NCI-H146 treated with DMSO at 0.1 percent for 48 hours (cell line): Measurements from ENCODE around the gene CDON.
"Not testable (repeated sequence)": the region's sequence is repeated elsewhere in the genome, so short reads cannot be mapped to it uniquely, and the experiment has no call there.

Experiments
- DNase-seq: peaks from one replicate; lab custom pipeline; 2025; ENCODE audit not compliant: unreplicated experiment; lab: John Stamatoyannopoulos, UW

Gene CDON

GRCh38 chr11:125999234-125999880 lies 63.3 kb downstream of the CDON start:
- no peak for DNase-seq

- DNase-seq = no peak
Observed at GRCh38 chr11:125998267-125998666, 64.4 kb downstream of the CDON start.

- no peak for DNase-seq
Observed at GRCh38 chr11:125995313-125995712, 67.4 kb downstream of the CDON start.

GRCh38 chr11:125994509-125994908 lies 68.2 kb downstream of the CDON start:
- no peak for DNase-seq

- DNase-seq = no peak
Observed at GRCh38 chr11:125992893-125993292, 69.8 kb downstream of the CDON start.

- DNase-seq = no peak
Observed at GRCh38 chr11:125990244-125990643, 72.4 kb downstream of the CDON start.

- DNase-seq = no peak
Observed at GRCh38 chr11:125987066-125987641, 75.5 kb downstream of the CDON start.

GRCh38 chr11:125985956-125986355 lies 76.7 kb downstream of the CDON start:
- DNase-seq = not testable (repeated sequence)

- no peak for DNase-seq
Observed at GRCh38 chr11:125982348-125982730, 80.3 kb downstream of the CDON start.

GRCh38 chr11:125980436-125980835 lies 82.2 kb downstream of the CDON start:
- no peak for DNase-seq

- no peak for DNase-seq
Observed at GRCh38 chr11:125979511-125979910, 83.2 kb downstream of the CDON start.

- no peak for DNase-seq
Observed at GRCh38 chr11:125978778-125979407, 83.8 kb downstream of the CDON start.

- no peak for DNase-seq
Observed at GRCh38 chr11:125978181-125978716, 84.4 kb downstream of the CDON start.

- DNase-seq = no peak
Observed at GRCh38 chr11:125977333-125977732, 85.3 kb downstream of the CDON start.

GRCh38 chr11:125976156-125976555 lies 86.5 kb downstream of the CDON start:
- no peak for DNase-seq

GRCh38 chr11:125975634-125976033 lies 87.0 kb downstream of the CDON start:
- DNase-seq = no peak

- DNase-seq = no peak
Observed at GRCh38 chr11:125974284-125974683, 88.4 kb downstream of the CDON start.

- no peak for DNase-seq
Observed at GRCh38 chr11:125971618-125972017, 91.0 kb downstream of the CDON start.

GRCh38 chr11:125968354-125968753 lies 94.3 kb downstream of the CDON start:
- no peak for DNase-seq

GRCh38 chr11:125967515-125967914 lies 95.2 kb downstream of the CDON start:
- no peak for DNase-seq

- no peak for DNase-seq
Observed at GRCh38 chr11:125960771-125961170, 101.9 kb downstream of the CDON start.

GRCh38 chr11:125959931-125960330 lies 102.7 kb downstream of the CDON start:
- no peak for DNase-seq
